CD14-positive monocyte (primary cell): Measurements from ENCODE around the gene LTBP4. TPM values are rescaled to one million over a fixed set of nuclear protein-coding genes. Genes with fewer than 3 reads are reported as not detected.
"Not testable (repeated sequence)": the region's sequence is repeated elsewhere in the genome, so short reads cannot be mapped to it uniquely, and the experiment has no call there.

Experiments used
- DNase-seq, 3 donors: peaks; one replicate each; pipeline ENCODE4 v3.0.0-alpha.2; 2011 to 2022
- H2AFZ ChIP-seq: 2 replicates; pipeline ENCODE4 v1.6.0; 2012; ENCODE audit warnings: mild to moderate bottlenecking, low read depth, low read length, inconsistent platforms; ENCODE audit not compliant: insufficient read depth, poor library complexity, severe bottlenecking
- H3K27ac ChIP-seq, 2 donors: 1 replicate in 1 of 2; 2 replicates in 1 of 2; pipeline ENCODE4 v1.5.1; 2012 to 2013; ENCODE audit warnings: low read length in 2 of 2, control low read depth in 1 of 2, inconsistent platforms in 1 of 2, low read depth in 1 of 2, mild to moderate bottlenecking in 1 of 2
- H3K27me3 ChIP-seq, 2 donors: one replicate each; pipeline versions ENCODE4 v1.6.0 to v1.6.1; 2011 to 2013; ENCODE audit warnings: low read length in 2 of 2; ENCODE audit not compliant: control insufficient read depth in 2 of 2, insufficient read depth in 2 of 2
- H3K36me3 ChIP-seq, 2 donors: replicated peaks in 1 of 2; 1 replicate in 1 of 2; 2 replicates in 1 of 2; pipeline versions ENCODE4 v1.5.1 to v1.6.1; 2012 to 2013; ENCODE audit warnings: low read length in 2 of 2, control low read depth in 1 of 2, inconsistent platforms in 1 of 2, mild to moderate bottlenecking in 1 of 2; ENCODE audit not compliant: insufficient read depth in 2 of 2, control insufficient read depth in 1 of 2
- H3K4me1 ChIP-seq, 2 donors: 1 replicate in 1 of 2; 2 replicates in 1 of 2; pipeline versions ENCODE4 v1.5.1 to v1.6.1; 2012 to 2013; ENCODE audit warnings: low read length in 2 of 2, control low read depth in 1 of 2, inconsistent platforms in 1 of 2, mild to moderate bottlenecking in 1 of 2, moderate library complexity in 1 of 2; ENCODE audit not compliant: insufficient read depth in 2 of 2, control insufficient read depth in 1 of 2
- H3K4me2 ChIP-seq: replicated peaks from 2 replicates; pipeline ENCODE3; 2012; ENCODE audit warnings: low read length, moderate library complexity, mild to moderate bottlenecking; ENCODE audit not compliant: poor library complexity, severe bottlenecking; ENCODE audit errors: extremely low read depth
- H3K4me3 ChIP-seq, 3 experiments: fragments of 200-600 bp in 1 of 3; sonication (generic) in 1 of 3; replicated peaks in 1 of 3; 1 replicate in 2 of 3; 2 replicates in 1 of 3; pipeline ENCODE4 v1.5.1; 2011 to 2013; ENCODE audit warnings: low read length in 3 of 3, mild to moderate bottlenecking in 3 of 3, control low read depth in 2 of 3, low read depth in 2 of 3, inconsistent platforms in 1 of 3, moderate library complexity in 1 of 3
- H3K79me2 ChIP-seq: 2 replicates; pipeline ENCODE4 v1.6.0; 2012; ENCODE audit warnings: mild to moderate bottlenecking, control low read depth, inconsistent platforms, low read length, moderate library complexity; ENCODE audit not compliant: insufficient read depth
- H3K9ac ChIP-seq: 2 replicates; pipeline ENCODE4 v1.6.0; 2017; ENCODE audit warnings: low read length, mild to moderate bottlenecking; ENCODE audit not compliant: insufficient read depth, poor library complexity, severe bottlenecking
- H3K9me3 ChIP-seq, 2 donors: replicated peaks in 1 of 2; 1 replicate in 1 of 2; 2 replicates in 1 of 2; pipeline versions ENCODE4 v1.5.1 to v1.6.1; 2012 to 2013; ENCODE audit warnings: low read length in 2 of 2, control low read depth in 1 of 2; ENCODE audit not compliant: control insufficient read depth in 1 of 2, insufficient read depth in 1 of 2
- H4K20me1 ChIP-seq: 2 replicates; pipeline ENCODE4 v1.6.0; 2012; ENCODE audit warnings: mild to moderate bottlenecking, low read length, control low read depth, moderate library complexity; ENCODE audit not compliant: insufficient read depth
- H3K27ac Mint-ChIP-seq, 7 donors: one replicate each; pipeline ENCODE4 v1.8.0; 2020; ENCODE audit warnings: mild to moderate bottlenecking in 7 of 7, mixed read lengths in 7 of 7, moderate library complexity in 6 of 7, inconsistent platforms in 2 of 7
- H3K27me3 Mint-ChIP-seq, 3 donors: one replicate each; pipeline ENCODE4 v1.8.0; 2021 to 2022; ENCODE audit warnings: low read depth in 3 of 3, mild to moderate bottlenecking in 3 of 3, mixed read lengths in 3 of 3, moderate library complexity in 3 of 3, inconsistent platforms in 1 of 3
- H3K36me3 Mint-ChIP-seq, 2 donors: one replicate each; pipeline ENCODE4 v1.8.0; 2020; ENCODE audit warnings: mixed read lengths in 2 of 2, inconsistent platforms in 1 of 2, mild to moderate bottlenecking in 1 of 2
- H3K4me1 Mint-ChIP-seq: one replicate; pipeline ENCODE4 v1.8.0; 2020; ENCODE audit warnings: mild to moderate bottlenecking, mixed read lengths
- H3K4me3 Mint-ChIP-seq, 2 donors: one replicate each; pipeline ENCODE4 v1.8.0; 2020; ENCODE audit warnings: mild to moderate bottlenecking in 2 of 2, mixed read lengths in 2 of 2, moderate library complexity in 1 of 2
- H3K9me3 Mint-ChIP-seq, 7 donors: one replicate each; pipeline ENCODE4 v1.8.0; 2020 to 2022; ENCODE audit warnings: mixed read lengths in 7 of 7, mild to moderate bottlenecking in 6 of 7, moderate library complexity in 6 of 7, inconsistent platforms in 2 of 7
- CTCF ChIP-seq: fragments of 200-600 bp; IDR thresholded peaks from one replicate; pipeline ENCODE4 v1.8.0; 2022; ENCODE audit warnings: antibody characterized with exemption, mild to moderate bottlenecking
- WGBS: methylation state at CpG from one replicate; pipeline ENCODE4 v1.1.5; 2013; ENCODE audit warnings: missing lambda C conversion rate; ENCODE audit not compliant: insufficient coverage; 5-methylcytosine and 5-hydroxymethylcytosine counted together
- intact Hi-C, 2 donors: fragments of 100-400 bp; cut with micrococcal nuclease; formaldehyde crosslinking; loops; one replicate each; pipeline versions ENCODE4 v1.15.0 to v1.15.1; 2023
- polyA plus RNA-seq, 3 donors: library from polyadenylated mRNA; depleted of rRNA in 1 of 3; unstranded in 2 of 3; stranded (reverse) in 1 of 3; fragments of 300-500 nt in 2 of 3; fragments of >200 nt in 1 of 3; fragmentation: Illumina TruSeq in 2 of 3; gene quantifications; 1 replicate in 2 of 3; 2 replicates in 1 of 3; pipeline ENCODE4 v1.2.3, GENCODE V29; 2012 to 2021

Gene LTBP4
- polyA plus RNA-seq, 3 donors: 3.8 to 38.7 (median 8.0) TPM

- Histone ChIP-seq H3K79me2 (peaks cover 11% of the 10 kb centered on the region), H3K36me3 (peaks cover 45 to 48% of the 10 kb centered on the region in 2 donors), H4K20me1 (peaks cover 42% of the 10 kb centered on the region), H3K9me3 (no peaks in the 10 kb centered on the region), H2AFZ (no peak overlapping the region), H3K4me2 (no peak overlapping the region), H3K4me1 (peaks cover 14 to 18% of the 10 kb centered on the region in 2 donors), H3K27me3 (peaks cover 0 to 11% of the 10 kb centered on the region in 2 donors), H3K4me3 (no peak overlapping the region), H3K27ac (no peak overlapping the region), H3K9ac (no peak overlapping the region)
- intact Hi-C loops: no loop called here
- peaks cover 0 to 5% (median 2%) of the 10 kb centered on the region in 7 donors for H3K9me3 Mint-ChIP-seq
- peaks cover 15 to 18% (median 16%) of the 10 kb centered on the region in 3 donors for H3K27me3 Mint-ChIP-seq
- TF ChIP-seq CTCF: no peak
- H3K36me3 Mint-ChIP-seq: peaks cover 52 to 62% of the 10 kb centered on the region in 2 donors
- no peak for DNase-seq
- WGBS: 97% methylated on average over 21 of the region's 22 CpGs
- peak overlapping the region in 6 of 7 donors; percentile 64 to 87 (median 78) for H3K27ac Mint-ChIP-seq
- H3K4me1 Mint-ChIP-seq: peaks cover 26% of the 10 kb centered on the region
- no peak overlapping the region for H3K4me3 Mint-ChIP-seq
These were observed 10.5 kb upstream of the LTBP4 start for GRCh38 chr19:40590464-40591265.

GRCh38 chr19:40591724-40592123 is 9.4 kb upstream of the LTBP4 start:
- H3K36me3 ChIP-seq: peaks cover 41 to 42% of the 10 kb centered on the region in 2 donors
- intact Hi-C loops: not testable (repeated sequence)

More at GRCh38 chr19:40591724-40592123, 9.4 kb upstream of the LTBP4 start:
- H3K27ac Mint-ChIP-seq: peak overlapping the region in 6 of 7 donors; percentile 44 to 85 (median 68)
- H3K4me3 Mint-ChIP-seq, H3K9ac ChIP-seq, H3K4me3 ChIP-seq, H2AFZ ChIP-seq, H3K27ac ChIP-seq, DNase-seq, H3K79me2 ChIP-seq, H3K4me2 ChIP-seq, H3K9me3 ChIP-seq: not testable (repeated sequence)
- peaks cover 0 to 11% (median 3%) of the 10 kb centered on the region in 7 donors for H3K9me3 Mint-ChIP-seq
- WGBS: no CpG with 5 or more reads among the region's 4 CpGs
- Histone ChIP-seq H3K27me3 (peaks cover 3 to 19% of the 10 kb centered on the region in 2 donors), H4K20me1 (peaks cover 38% of the 10 kb centered on the region), H3K4me1 (peaks cover 5 to 10% of the 10 kb centered on the region in 2 donors)
- H3K27me3 Mint-ChIP-seq: peaks cover 25 to 27% (median 27%) of the 10 kb centered on the region in 3 donors
- H3K36me3 Mint-ChIP-seq: peaks cover 43 to 57% of the 10 kb centered on the region in 2 donors
- H3K4me1 Mint-ChIP-seq: peaks cover 16% of the 10 kb centered on the region
